Stimulated activated CD8-positive, alpha-beta memory T cell treated with anti-CD3 and anti-CD28 coated beads, Interleukin-7, amount 100 ng/mL, for 4 hours (primary cell): ENCODE measurements around the gene VPS72.
"Not testable (repeated sequence)": the region's sequence is repeated elsewhere in the genome, so short reads cannot be mapped to it uniquely, and the experiment has no call there.

Experiments
- DNase-seq, 2 donors: peaks; one replicate each; pipeline ENCODE4 v3.0.0-alpha.2; 2020; ENCODE audit warnings: low read depth in 2 of 2

Gene VPS72

GRCh38 chr1:151189637-151190445 lies at the start of gene VPS72:
Gene VPS72, minus strand, starts transcription at chr1:151190197. Its CDS starts 76 bp downstream, at chr1:151190121.
- peak; percentile 79 to 80 for DNase-seq

- DNase-seq, result no peak
These were observed 48.4 kb upstream of the VPS72 start for GRCh38 chr1:151238467-151238739.

- no peak for DNase-seq
These were observed 47.9 kb upstream of the VPS72 start for GRCh38 chr1:151237678-151238466.

- DNase-seq, result no peak
These were observed 45.2 kb upstream of the VPS72 start for GRCh38 chr1:151235235-151235634.

- no peak for DNase-seq
These were observed 32.1 kb upstream of the VPS72 start for GRCh38 chr1:151222130-151222529.

GRCh38 chr1:151221616-151222015 lies 31.6 kb upstream of the VPS72 start:
- no peak for DNase-seq

GRCh38 chr1:151213560-151213959 lies 23.6 kb upstream of the VPS72 start:
- DNase-seq, result no peak

GRCh38 chr1:151211972-151212705 lies 22.1 kb upstream of the VPS72 start:
- no peak for DNase-seq

- no peak for DNase-seq
These were observed 20.8 kb upstream of the VPS72 start for GRCh38 chr1:151210830-151211229.

- DNase-seq, result not testable (repeated sequence)
These were observed 15.5 kb upstream of the VPS72 start for GRCh38 chr1:151205381-151205965.

GRCh38 chr1:151199873-151200581 lies 10.0 kb upstream of the VPS72 start:
- peak in 1 of 2 donors; percentile 9 for DNase-seq

GRCh38 chr1:151198254-151199127 lies 8.5 kb upstream of the VPS72 start, which contains the start of gene PIP5K1A:
Gene PIP5K1A, plus strand, starts transcription at chr1:151198552. Its CDS starts 445 bp downstream, at chr1:151198997.
- DNase-seq, result peak; percentile 97 to 98

GRCh38 chr1:151197863-151198253 lies 7.9 kb upstream of the VPS72 start:
- DNase-seq, result no peak

GRCh38 chr1:151196292-151196800 lies 6.3 kb upstream of the VPS72 start:
- peak; percentile 5 to 21 for DNase-seq

- DNase-seq, result not testable (repeated sequence)
These were observed 5.0 kb upstream of the VPS72 start for GRCh38 chr1:151194894-151195594.

GRCh38 chr1:151193856-151194255 lies 3.9 kb upstream of the VPS72 start:
- no peak for DNase-seq

GRCh38 chr1:151193304-151193703 lies 3.3 kb upstream of the VPS72 start:
- DNase-seq, result no peak

- no peak for DNase-seq
These were observed 2.0 kb upstream of the VPS72 start for GRCh38 chr1:151192047-151192446.

- DNase-seq, result not testable (repeated sequence)
These were observed 1.3 kb downstream of the VPS72 start for GRCh38 chr1:151188667-151189066.
